ENCODE results near the gene PAQR4. TPM values are rescaled to one million over a fixed set of nuclear protein-coding genes. Genes with fewer than 3 reads are reported as not detected.

The PAQR4 gene
- total RNA-seq (2013), result 10.0 TPM
- polyA plus RNA-seq (10 to 100 TPM in 1 of 3 donors, 1 to 10 TPM in 2; 6.3 to 14.2 (median 8.9) TPM), polyA minus RNA-seq (13.4 and 17.6 TPM in 2 replicates), total RNA-seq (0.50 to 8.9 (median 5.0) reads per million in 11 experiments)

GRCh38 chr16:2968738-2969544 is at the start of gene PAQR4:
PAQR4 (plus strand) TSS chr16:2969348; CDS start chr16:2969675, 327 bp downstream.
- H3K79me2 ChIP-seq (ENCODE audit: insufficient read depth, low read length), result peaks cover 23% of the 10 kb centered on the region
- H3K4me1 ChIP-seq (ENCODE audit: control insufficient read depth in 1 of 2, insufficient read depth in 2 of 2, low read length in 2 of 2), result peaks cover 50 to 66% of the 10 kb centered on the region in 2 donors
- Mint-ChIP-seq H3K27me3 (ENCODE audit: low read depth in 3 of 3) (peaks cover 30 to 48% (median 34%) of the 10 kb centered on the region in 3 donors), H3K27ac (peak within 1 kb of the TSS in 5 of 7 donors; percentile 24 to 83 (median 70)), H3K36me3 (peaks cover 15 to 17% of the 10 kb centered on the region in 2 donors), H3K4me1 (peaks cover 41% of the 10 kb centered on the region), H3K4me3 (peak within 1 kb of the TSS; percentile 77 to 85), H3K9me3 (peaks cover 0 to 18% (median 7%) of the 10 kb centered on the region in 7 donors)
- H3K9me3 ChIP-seq (replicated peaks in 1 of 2; ENCODE audit: control insufficient read depth in 1 of 2, insufficient read depth in 1 of 2, low read length in 2 of 2), result peaks cover 0 to 8% of the 10 kb centered on the region in 2 donors
- H4K20me1 ChIP-seq (ENCODE audit: insufficient read depth, low read length), result peaks cover 42% of the 10 kb centered on the region
- H3K4me3 ChIP-seq (replicated peaks in 1 of 3; ENCODE audit: low read depth in 2 of 3, low read length in 3 of 3), result peak within 1 kb of the TSS; percentile 63 to 95 (median 63)
- peak within 1 kb of the TSS; percentile 69 for H3K9ac ChIP-seq (ENCODE audit: insufficient read depth, low read length, poor library complexity, severe bottlenecking)
- H3K4me2 ChIP-seq (replicated peaks; ENCODE audit: extremely low read depth, low read length, poor library complexity, severe bottlenecking), result peak within 1 kb of the TSS; percentile 100
- intact Hi-C loops (cut with micrococcal nuclease), result loop anchor here (2.0 to 5.0 kb wide), 2 partner anchors 14 to 53 kb away; partner anchors contain the start of genes HCFC1R1 (in 1 of the 2), THOC6 (in 1 of the 2) and TNFRSF12A (in 1 of the 2)
- H3K36me3 ChIP-seq (replicated peaks in 1 of 2; ENCODE audit: control insufficient read depth in 1 of 2, insufficient read depth in 2 of 2, low read length in 2 of 2), result peaks cover 16 to 20% of the 10 kb centered on the region in 2 donors
- WGBS (ENCODE audit: insufficient coverage), result under 1% methylated on average over 98 of the region's 98 CpGs
- peak within 1 kb of the TSS; percentile 91 for H2AFZ ChIP-seq (ENCODE audit: insufficient read depth, low read depth, low read length, poor library complexity, severe bottlenecking)
- TF ChIP-seq CTCF (IDR thresholded peaks at IDR 0.05), result no peak
- H3K27me3 ChIP-seq (ENCODE audit: control insufficient read depth in 2 of 2, insufficient read depth in 2 of 2, low read length in 2 of 2), result peaks cover 17 to 44% of the 10 kb centered on the region in 2 donors
- peak within 1 kb of the TSS; percentile 20 to 53 for H3K27ac ChIP-seq (ENCODE audit: low read depth in 1 of 2, low read length in 2 of 2)
- peak; percentile 87 to 92 (median 87) for DNase-seq

GRCh38 chr16:2919511-2920255 is 49.5 kb upstream of the PAQR4 start:
- Histone ChIP-seq H4K20me1 (ENCODE audit: insufficient read depth, low read length) (no peaks in the 10 kb centered on the region), H3K9ac (ENCODE audit: insufficient read depth, low read length, poor library complexity, severe bottlenecking) (no peak overlapping the region), H3K4me3 (replicated peaks in 1 of 3; ENCODE audit: low read depth in 2 of 3, low read length in 3 of 3) (no peak overlapping the region), H3K36me3 (replicated peaks in 1 of 2; ENCODE audit: control insufficient read depth in 1 of 2, insufficient read depth in 2 of 2, low read length in 2 of 2) (peaks cover 7 to 11% of the 10 kb centered on the region in 2 donors), H3K4me1 (ENCODE audit: control insufficient read depth in 1 of 2, insufficient read depth in 2 of 2, low read length in 2 of 2) (peaks cover 9 to 15% of the 10 kb centered on the region in 2 donors), H3K9me3 (replicated peaks in 1 of 2; ENCODE audit: control insufficient read depth in 1 of 2, insufficient read depth in 1 of 2, low read length in 2 of 2) (no peaks in the 10 kb centered on the region), H3K27me3 (ENCODE audit: control insufficient read depth in 2 of 2, insufficient read depth in 2 of 2, low read length in 2 of 2) (no peaks in the 10 kb centered on the region), H3K27ac (ENCODE audit: low read depth in 1 of 2, low read length in 2 of 2) (no peak overlapping the region), H2AFZ (ENCODE audit: insufficient read depth, low read depth, low read length, poor library complexity, severe bottlenecking) (no peak overlapping the region), H3K79me2 (ENCODE audit: insufficient read depth, low read length) (no peaks in the 10 kb centered on the region), H3K4me2 (replicated peaks; ENCODE audit: extremely low read depth, low read length, poor library complexity, severe bottlenecking) (no peak overlapping the region)
- WGBS (ENCODE audit: insufficient coverage), result 21% methylated on average over 8 of the region's 13 CpGs
- Mint-ChIP-seq H3K4me3 (no peak overlapping the region), H3K27ac (peak overlapping the region in 4 of 7 donors; percentile 35 to 82 (median 58)), H3K36me3 (peaks cover 23 to 60% of the 10 kb centered on the region in 2 donors), H3K9me3 (peaks cover 0 to 3% (median 0%) of the 10 kb centered on the region in 7 donors), H3K4me1 (peaks cover 15% of the 10 kb centered on the region), H3K27me3 (ENCODE audit: low read depth in 3 of 3) (peaks cover 0 to 3% (median 0%) of the 10 kb centered on the region in 3 donors)
- intact Hi-C loops (cut with micrococcal nuclease), result loop anchor here (2.0 to 10.0 kb wide), 4 partner anchors 15 to 205 kb away; no protein-coding TSS in a partner anchor
- TF ChIP-seq CTCF (IDR thresholded peaks at IDR 0.05), result peak; percentile 91
- peak; percentile 42 to 65 (median 61) for DNase-seq
